ENCODE results near the gene NPEPL1.
A peak's percentile ranks its signal among the peaks of the same experiment; 100 is the strongest.

The NPEPL1 gene

GRCh38 chr20:58717278-58718091 lies 24.9 kb downstream of the NPEPL1 start:
- no peak for TF ChIP-seq CTCF (conservative IDR thresholded peaks at IDR 0.05)
- no peak overlapping the region for H3K27ac ChIP-seq

- no peak for TF ChIP-seq CTCF (conservative IDR thresholded peaks at IDR 0.05)
- no peak overlapping the region for H3K27ac ChIP-seq
Observed at GRCh38 chr20:58718121-58718563, 25.5 kb downstream of the NPEPL1 start.

GRCh38 chr20:58718729-58719128 lies 26.1 kb downstream of the NPEPL1 start:
- no peak for TF ChIP-seq CTCF (conservative IDR thresholded peaks at IDR 0.05)
- H3K27ac ChIP-seq: no peak overlapping the region

GRCh38 chr20:58719258-58719657 lies 26.7 kb downstream of the NPEPL1 start:
- TF ChIP-seq CTCF (conservative IDR thresholded peaks at IDR 0.05): no peak
- peak overlapping the region; percentile 38 for H3K27ac ChIP-seq

GRCh38 chr20:58719971-58720371 lies 27.4 kb downstream of the NPEPL1 start:
- H3K27ac ChIP-seq: peak overlapping the region; percentile 38
- TF ChIP-seq CTCF (conservative IDR thresholded peaks at IDR 0.05): no peak

- H3K27ac ChIP-seq: no peak overlapping the region
- TF ChIP-seq CTCF (conservative IDR thresholded peaks at IDR 0.05): no peak
Observed at GRCh38 chr20:58720890-58721289, 28.3 kb downstream of the NPEPL1 start.

- no peak overlapping the region for H3K27ac ChIP-seq
- TF ChIP-seq CTCF (conservative IDR thresholded peaks at IDR 0.05): no peak
Observed at GRCh38 chr20:58721951-58722778, 29.6 kb downstream of the NPEPL1 start.
